Gastroesophageal sphincter (tissue), 4 donors: ENCODE data around the gene PTH2R. TPM values are rescaled to one million over a fixed set of nuclear protein-coding genes. Genes with fewer than 3 reads are reported as not detected.
"Not testable (repeated sequence)": the region's sequence is repeated elsewhere in the genome, so short reads cannot be mapped to it uniquely, and the experiment has no call there.

ENCODE experiments used
- ATAC-seq: fragments of 150-250 bp; one replicate; pipeline ENCODE4 v1.9.1; 2016; ENCODE audit warnings: mild to moderate bottlenecking, moderate library complexity
- H3K27ac ChIP-seq, 4 donors: fragments of 200-600 bp; sonication (generic) in 3 of 4; 1 replicate in 3 of 4; 2 replicates in 1 of 4; pipeline ENCODE4 v1.5.1; 2016 to 2019
- H3K27me3 ChIP-seq: fragments of 200-600 bp; sonication (generic); one replicate; pipeline ENCODE4 v1.5.1; 2019
- H3K36me3 ChIP-seq, 2 donors: fragments of 200-600 bp; sonication (generic); one replicate each; pipeline ENCODE4 v1.5.1; 2019; ENCODE audit warnings: control low read depth in 1 of 2
- H3K4me1 ChIP-seq, 3 donors: fragments of 200-600 bp; sonication (generic); 1 replicate in 2 of 3; 2 replicates in 1 of 3; pipeline ENCODE4 v1.5.1; 2016 to 2019; ENCODE audit warnings: control low read depth in 2 of 3
- H3K4me3 ChIP-seq, 2 donors: fragments of 200-600 bp; sonication (generic); one replicate each; pipeline ENCODE4 v1.5.1; 2019; ENCODE audit warnings: mild to moderate bottlenecking in 1 of 2, moderate library complexity in 1 of 2
- H3K9me3 ChIP-seq, 3 donors: fragments of 200-600 bp; sonication (generic); one replicate each; pipeline ENCODE4 v1.5.1; 2017 to 2019; ENCODE audit warnings: control low read depth in 2 of 3
- CTCF ChIP-seq, 4 experiments: fragments of 200-600 bp in 2 of 4; fragments of 450-650 bp in 2 of 4; sonication (generic) in 1 of 4; IDR thresholded peaks; one replicate each; pipeline ENCODE4 v1.5.1; 2017 to 2019; ENCODE audit warnings: antibody characterized with exemption in 4 of 4, mild to moderate bottlenecking in 2 of 4, moderate library complexity in 2 of 4
- EP300 ChIP-seq: sonication (generic); formaldehyde crosslinking; IDR thresholded peaks from one replicate; pipeline ENCODE4 v1.6.1; 2017; ENCODE audit warnings: antibody characterized with exemption, mild to moderate bottlenecking
- POLR2A ChIP-seq, 2 donors: fragments of 450-650 bp; IDR thresholded peaks; one replicate each; pipeline ENCODE4 v1.6.1; 2017; ENCODE audit warnings: antibody characterized with exemption in 2 of 2, mild to moderate bottlenecking in 2 of 2, moderate library complexity in 1 of 2
- POLR2AphosphoS5 ChIP-seq: sonication (generic); formaldehyde crosslinking; IDR thresholded peaks from one replicate; pipeline ENCODE4 v1.6.1; 2017; ENCODE audit warnings: antibody characterized with exemption
- WGBS, 2 donors: methylation state at CpG; one replicate each; pipeline ENCODE4 v1.1.5; 2018; ENCODE audit warnings: low coverage in 1 of 2; 5-methylcytosine and 5-hydroxymethylcytosine counted together
- total RNA-seq, 4 donors: library from RNA; depleted of rRNA; stranded (reverse); fragments of >200 nt; gene quantifications; one replicate each; pipeline ENCODE4 v1.1.0, GENCODE V29; 2016

The PTH2R gene
- total RNA-seq, 4 donors from 2014 or later = 0.62 TPM; not detected in 3

GRCh38 chr2:208369091-208369490 is 37.5 kb upstream of the PTH2R start:
- WGBS, 2 donors = 100% methylated on average over 2 of the region's 2 CpGs; no CpG with 5 or more reads in 1 of the 2 donors
- Histone ChIP-seq H3K36me3 (no peaks in the 10 kb centered on the region), H3K27ac (no peak overlapping the region), H3K27me3 (no peaks in the 10 kb centered on the region), H3K4me3 (no peak overlapping the region), H3K9me3 (peaks cover 0 to 13% (median 0%) of the 10 kb centered on the region in 3 donors), H3K4me1 (no peaks in the 10 kb centered on the region)
- no peak for ATAC-seq
- TF ChIP-seq CTCF (IDR thresholded peaks at IDR 0.05) = no peak
- TF ChIP-seq EP300 = no peak
- no peak for TF ChIP-seq POLR2AphosphoS5
- TF ChIP-seq POLR2A (IDR thresholded peaks at IDR 0.05) = no peak

- H3K36me3 ChIP-seq = no peaks in the 10 kb centered on the region
- 50 to 84% methylated on average over 7 of the region's 8 CpGs for WGBS, 2 donors
- no peak overlapping the region for H3K4me3 ChIP-seq
- TF ChIP-seq POLR2A (IDR thresholded peaks at IDR 0.05) (no peak), CTCF (IDR thresholded peaks at IDR 0.05) (no peak), EP300 (no peak), POLR2AphosphoS5 (no peak)
- H3K27ac ChIP-seq = no peak overlapping the region
- no peaks in the 10 kb centered on the region for H3K27me3 ChIP-seq
- no peaks in the 10 kb centered on the region for H3K4me1 ChIP-seq
- ATAC-seq = peak; percentile 13
- H3K9me3 ChIP-seq = no peaks in the 10 kb centered on the region
Observed at GRCh38 chr2:208370881-208371633, 35.5 kb upstream of the PTH2R start.

GRCh38 chr2:208371634-208371935 is 35.0 kb upstream of the PTH2R start:
- Histone ChIP-seq H3K4me3 (no peak overlapping the region), H3K36me3 (no peaks in the 10 kb centered on the region), H3K27ac (no peak overlapping the region), H3K4me1 (no peaks in the 10 kb centered on the region), H3K27me3 (no peaks in the 10 kb centered on the region), H3K9me3 (no peaks in the 10 kb centered on the region)
- no peak for TF ChIP-seq POLR2A (IDR thresholded peaks at IDR 0.05)
- TF ChIP-seq CTCF (IDR thresholded peaks at IDR 0.05) = no peak
- TF ChIP-seq POLR2AphosphoS5 = no peak
- no peak for ATAC-seq
- WGBS, 2 donors = 38 to 75% methylated on average over 1 of the region's 1 CpG

- no peaks in the 10 kb centered on the region for H3K36me3 ChIP-seq
- no peak overlapping the region for H3K4me3 ChIP-seq
- TF ChIP-seq POLR2A (IDR thresholded peaks at IDR 0.05) (no peak), CTCF (IDR thresholded peaks at IDR 0.05) (peak; percentile 59 to 82 (median 75)), POLR2AphosphoS5 (no peak)
- H3K27ac ChIP-seq = no peak overlapping the region
- 48 to 49% methylated on average over 2 of the region's 2 CpGs for WGBS, 2 donors
- H3K9me3 ChIP-seq = no peaks in the 10 kb centered on the region
- peak; percentile 19 for ATAC-seq
- H3K4me1 ChIP-seq = no peaks in the 10 kb centered on the region
- H3K27me3 ChIP-seq = no peaks in the 10 kb centered on the region
Observed at GRCh38 chr2:208373460-208374089, 33.0 kb upstream of the PTH2R start.

GRCh38 chr2:208375491-208376068 is 31.0 kb upstream of the PTH2R start:
- ATAC-seq = no peak
- Histone ChIP-seq H3K36me3 (no peaks in the 10 kb centered on the region), H3K27ac (no peak overlapping the region), H3K27me3 (no peaks in the 10 kb centered on the region), H3K4me1 (no peaks in the 10 kb centered on the region), H3K4me3 (no peak overlapping the region), H3K9me3 (no peaks in the 10 kb centered on the region)
- 69 to 100% methylated on average over 1 of the region's 1 CpG for WGBS, 2 donors
- TF ChIP-seq CTCF (IDR thresholded peaks at IDR 0.05) (no peak), EP300 (no peak), POLR2A (IDR thresholded peaks at IDR 0.05) (no peak), POLR2AphosphoS5 (no peak)

- not testable (repeated sequence) for H3K4me3 ChIP-seq, H3K27ac ChIP-seq, H3K27me3 ChIP-seq, H3K4me1 ChIP-seq, ATAC-seq, H3K36me3 ChIP-seq, H3K9me3 ChIP-seq
- 90 to 100% methylated on average over 2 to 3 of the region's 40 CpGs for WGBS, 2 donors
Observed at GRCh38 chr2:208377344-208377860, 29.2 kb upstream of the PTH2R start.
